Measurements from ENCODE around the gene SLC25A51. TPM values are rescaled to one million over a fixed set of nuclear protein-coding genes. Genes with fewer than 3 reads are reported as not detected.

SLC25A51 gene
- total RNA-seq, 1 experiment from 2014 or later: 12.9 TPM

GRCh38 chr9:37911271-37911681, 7.3 kb upstream of the SLC25A51 start:
- H4K20me1 ChIP-seq (ENCODE audit: control insufficient read depth, insufficient read depth, insufficient read length): no peaks in the 10 kb centered on the region
- H3K23me2 ChIP-seq (ENCODE audit: insufficient read length, low read depth, low read length, poor library complexity, severe bottlenecking): no peaks in the 10 kb centered on the region
- Mint-ChIP-seq H3K36me3 (ENCODE audit: insufficient read depth in 1 of 3, low read depth in 3 of 3) (0 out of 7 replicates have a peak, but pooled peaks cover 0 to 4% (median 0%) of the 10 kb centered on the region in 3 experiments), H3K27ac (peak overlapping the region in 1 of 3 experiments; percentile 44; a peak in 1 of 7 replicates), H3K27me3 (ENCODE audit: low read depth) (peaks cover 16% of the 10 kb centered on the region), H3K4me1 (peaks cover 8 to 15% of the 10 kb centered on the region in 2 experiments), H3K4me3 (no peak overlapping the region), H3K9me3 (no peaks in the 10 kb centered on the region)
- no peak overlapping the region for H3K4ac ChIP-seq (ENCODE audit: low read depth, low read length)
- no peak overlapping the region for H3T11ph ChIP-seq (ENCODE audit: low read length)
- H3K9me3 ChIP-seq (ENCODE audit: control insufficient read depth, low read depth, low read length): no peaks in the 10 kb centered on the region
- no peaks in the 10 kb centered on the region for H3K27me3 ChIP-seq (ENCODE audit: insufficient read depth, low read length)
- no peaks in the 10 kb centered on the region for H3K79me1 ChIP-seq (ENCODE audit: insufficient read depth, low read depth, low read length, poor library complexity, severe bottlenecking)
- no peak overlapping the region for H2BK120ac ChIP-seq (ENCODE audit: low read depth, low read length, poor library complexity, severe bottlenecking)
- H3K79me2 ChIP-seq (ENCODE audit: insufficient read depth, low read length): no peaks in the 10 kb centered on the region
- no peak overlapping the region for H3K9ac ChIP-seq (ENCODE audit: extremely low read depth, insufficient read length, low read length)
- no peak overlapping the region for H2BK5ac ChIP-seq (ENCODE audit: insufficient read length, low read length)
- TF ChIP-seq CTCF (conservative IDR thresholded peaks at IDR 0.05): no peak
- no peak overlapping the region for H2BK20ac ChIP-seq (ENCODE audit: low read depth, low read length, poor library complexity, severe bottlenecking)
- no peak overlapping the region for H2BK12ac ChIP-seq (ENCODE audit: insufficient read length, low read depth, low read length)
- H2AK5ac ChIP-seq (ENCODE audit: insufficient read length, low read length): no peak overlapping the region
- H3K23ac ChIP-seq (ENCODE audit: insufficient read length, low read depth, low read length): no peak overlapping the region
- H3K27ac ChIP-seq (ENCODE audit: insufficient read length, low read depth, low read length): no peak overlapping the region
- H4K91ac ChIP-seq (ENCODE audit: insufficient read length, low read depth, low read length): no peak overlapping the region
- H3K4me1 ChIP-seq (ENCODE audit: insufficient read depth, low read length): no peaks in the 10 kb centered on the region
- no peak overlapping the region for H2BK15ac ChIP-seq (ENCODE audit: low read depth, low read length)
- no peak overlapping the region for H3K18ac ChIP-seq (ENCODE audit: insufficient read length, low read depth, low read length)
- H4K8ac ChIP-seq (replicated peaks; ENCODE audit: insufficient read length, low read depth, low read length): no peak overlapping the region
- no peak for DNase-seq
- H2AFZ ChIP-seq (ENCODE audit: low read length): no peak overlapping the region
- no CpG with 5 or more reads among the region's 6 CpGs for WGBS (ENCODE audit: extremely low coverage, insufficient read length, low lambda C conversion rate)
- H3K56ac ChIP-seq (ENCODE audit: insufficient read length, low read depth, low read length): no peak overlapping the region
- no peak overlapping the region for H3K14ac ChIP-seq (ENCODE audit: insufficient read depth, low read length)
- no peak overlapping the region for H4K5ac ChIP-seq (ENCODE audit: insufficient read length, low read depth, low read length)
- H3K4me2 ChIP-seq (ENCODE audit: insufficient read depth, insufficient read length, low read length): no peak overlapping the region

All from H9 (cell line).